GM21515 (cell line): ENCODE measurements around the gene DAP.
"Not testable (repeated sequence)": the region's sequence is repeated elsewhere in the genome, so short reads cannot be mapped to it uniquely, and the experiment has no call there.

Source experiments
- ATAC-seq: cut with Tn5 transposase; IDR thresholded peaks from one replicate; pipeline ENCODE4 v1.9.1; 2021; ENCODE audit not compliant: unreplicated experiment

The DAP gene

GRCh38 chr5:10735569-10736276 lies 25.3 kb downstream of the DAP start:
- peak; percentile 58 for ATAC-seq

GRCh38 chr5:10734832-10735523 lies 26.1 kb downstream of the DAP start:
- no peak for ATAC-seq

GRCh38 chr5:10734037-10734709 lies 26.9 kb downstream of the DAP start:
- no peak for ATAC-seq

GRCh38 chr5:10733426-10733825 lies 27.6 kb downstream of the DAP start:
- ATAC-seq: no peak

GRCh38 chr5:10731913-10732312 lies 29.1 kb downstream of the DAP start:
- ATAC-seq: no peak

- ATAC-seq: no peak
Observed at GRCh38 chr5:10730043-10730351, 31.0 kb downstream of the DAP start.

GRCh38 chr5:10729320-10730042 lies 31.6 kb downstream of the DAP start:
- no peak for ATAC-seq

GRCh38 chr5:10728679-10729078 lies 32.4 kb downstream of the DAP start:
- ATAC-seq: no peak

GRCh38 chr5:10727861-10728260 lies 33.2 kb downstream of the DAP start:
- ATAC-seq: no peak

GRCh38 chr5:10726913-10727517 lies 34.0 kb downstream of the DAP start:
- ATAC-seq: peak; percentile 73

- ATAC-seq: no peak
Observed at GRCh38 chr5:10726179-10726912, 34.7 kb downstream of the DAP start.

GRCh38 chr5:10725636-10726035 lies 35.4 kb downstream of the DAP start:
- ATAC-seq: no peak

GRCh38 chr5:10724781-10725507 lies 36.1 kb downstream of the DAP start:
- ATAC-seq: no peak

- no peak for ATAC-seq
Observed at GRCh38 chr5:10723514-10723913, 37.5 kb downstream of the DAP start.

- not testable (repeated sequence) for ATAC-seq
Observed at GRCh38 chr5:10720766-10721165, 40.3 kb downstream of the DAP start.

- no peak for ATAC-seq
Observed at GRCh38 chr5:10719965-10720364, 41.1 kb downstream of the DAP start.

GRCh38 chr5:10718617-10719016 lies 42.4 kb downstream of the DAP start:
- not testable (repeated sequence) for ATAC-seq

GRCh38 chr5:10716825-10717224 lies 44.2 kb downstream of the DAP start:
- not testable (repeated sequence) for ATAC-seq

GRCh38 chr5:10715605-10716290 lies 45.3 kb downstream of the DAP start:
- ATAC-seq: no peak
